Lung (tissue), 12 donors: ENCODE results near the gene TMEM51. TPM values are rescaled to one million over a fixed set of nuclear protein-coding genes. Genes with fewer than 3 reads are reported as not detected.

Source experiments
- ATAC-seq: fragments of 200-7000 bp; cut with Tn5 transposase; one replicate; pipeline ENCODE4 v1.9.1; 2020; ENCODE audit warnings: moderate number of reproducible peaks; ENCODE audit not compliant: insufficient read depth, low FRiP score
- DNase-seq, 3 donors: peaks; one replicate each; pipeline ENCODE4 v3.0.0-alpha.2; 2013 to 2017
- H3K27ac ChIP-seq, 2 donors: one replicate each; pipeline ENCODE4 v1.5.1; 2013; ENCODE audit warnings: mild to moderate bottlenecking in 2 of 2, moderate library complexity in 2 of 2, control low read depth in 1 of 2, inconsistent platforms in 1 of 2, low read depth in 1 of 2, low read length in 1 of 2
- H3K27me3 ChIP-seq, 3 donors: one replicate each; pipeline ENCODE4 v1.5.1; 2013; ENCODE audit warnings: low read length in 2 of 3; ENCODE audit not compliant: control insufficient read depth in 3 of 3, insufficient read depth in 3 of 3
- H3K36me3 ChIP-seq, 4 donors: one replicate each; pipeline ENCODE4 v1.5.1; 2013; ENCODE audit warnings: low read length in 4 of 4, mild to moderate bottlenecking in 1 of 4, moderate library complexity in 1 of 4; ENCODE audit not compliant: control insufficient read depth in 4 of 4, insufficient read depth in 4 of 4
- H3K4me1 ChIP-seq, 5 donors: one replicate each; pipeline ENCODE4 v1.5.1; 2013; ENCODE audit warnings: low read length in 5 of 5, mild to moderate bottlenecking in 2 of 5, moderate library complexity in 1 of 5; ENCODE audit not compliant: control insufficient read depth in 5 of 5, insufficient read depth in 5 of 5
- H3K4me3 ChIP-seq: one replicate; pipeline ENCODE4 v1.5.1; 2013; ENCODE audit warnings: mild to moderate bottlenecking, control low read depth, moderate library complexity
- H3K9ac ChIP-seq, 2 donors: one replicate each; pipeline ENCODE4 v1.5.1; 2013; ENCODE audit warnings: low read length in 2 of 2, control low read depth in 1 of 2; ENCODE audit not compliant: insufficient read depth in 1 of 2
- H3K9me3 ChIP-seq, 4 donors: one replicate each; pipeline ENCODE4 v1.5.1; 2013; ENCODE audit warnings: low read length in 3 of 4, mild to moderate bottlenecking in 1 of 4, moderate library complexity in 1 of 4; ENCODE audit not compliant: control insufficient read depth in 4 of 4, insufficient read depth in 3 of 4
- whole genome bisulfite sequencing, 2 donors: extraction: QIAGEN DNeasy Blood & Tissue Kit; methylation state at CpG; one replicate each; pipeline ENCODE4 v1.1.7; 2013; 5-methylcytosine and 5-hydroxymethylcytosine counted together
- polyA plus RNA-seq, 2 donors: library from polyadenylated mRNA; stranded (reverse); fragments of 200-250 nt; gene quantifications; one replicate each; pipeline ENCODE4 v1.2.1, GENCODE V29; 2013
- total RNA-seq, 2 donors: library from RNA; depleted of rRNA in 1 of 2; stranded (reverse); fragments of >200 nt in 1 of 2; gene quantifications; one replicate each; pipeline ENCODE4 v1.2.1, GENCODE V29; 2014 to 2021
- TF ChIP-seq, protein P1 (sequence below): IDR thresholded peaks from 2 replicates; pipeline ENCODE4 v1.5.1; 2012; ENCODE audit warnings: mild to moderate bottlenecking; ENCODE audit errors: control extremely low read depth, extremely low read depth
- donor health status: control.
- donor health status: control.
- donor health status: Bipolar disorder and iron deficiency.
- donor health status: healthy.
- donor health status: DM: yes; HTN: yes; CAD: no.

Gene TMEM51
- total and polyA plus RNA-seq, 4 donors, result 7.7 to 17.8 (median 12.2) TPM

DNA sequence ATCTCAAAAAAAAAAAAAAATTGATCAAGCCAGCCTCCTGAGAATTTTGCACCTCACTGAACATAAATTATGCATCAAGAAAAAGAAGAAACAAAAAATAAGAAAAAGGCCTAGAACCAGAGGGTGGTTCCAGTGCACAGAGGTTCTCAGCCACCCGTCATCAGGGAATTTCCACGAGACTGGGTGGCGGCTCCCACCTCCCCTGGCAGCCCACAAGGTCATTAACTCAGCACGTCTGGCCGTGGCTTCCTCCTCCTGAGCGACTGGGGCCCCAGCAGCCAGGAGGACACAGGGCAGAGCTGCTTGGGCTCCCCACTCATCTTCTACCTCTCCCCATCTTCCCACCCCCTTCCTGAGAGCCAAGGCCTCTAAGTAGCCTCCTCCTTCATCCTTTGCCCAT is 15.7 kb upstream of the TMEM51 start:
- Histone ChIP-seq H3K27me3 (no peaks in the 10 kb centered on the region), H3K27ac (no peak overlapping the region), H3K9me3 (no peaks in the 10 kb centered on the region), H3K4me3 (no peak overlapping the region), H3K9ac (no peak overlapping the region), H3K4me1 (no peaks in the 10 kb centered on the region), H3K36me3 (no peaks in the 10 kb centered on the region)
- DNase-seq, result no peak
- ATAC-seq, result no peak
- WGBS, 2 donors, result 30 to 51% methylated on average over 6 of the region's 6 CpGs
- TF ChIP-seq, protein P1, sequence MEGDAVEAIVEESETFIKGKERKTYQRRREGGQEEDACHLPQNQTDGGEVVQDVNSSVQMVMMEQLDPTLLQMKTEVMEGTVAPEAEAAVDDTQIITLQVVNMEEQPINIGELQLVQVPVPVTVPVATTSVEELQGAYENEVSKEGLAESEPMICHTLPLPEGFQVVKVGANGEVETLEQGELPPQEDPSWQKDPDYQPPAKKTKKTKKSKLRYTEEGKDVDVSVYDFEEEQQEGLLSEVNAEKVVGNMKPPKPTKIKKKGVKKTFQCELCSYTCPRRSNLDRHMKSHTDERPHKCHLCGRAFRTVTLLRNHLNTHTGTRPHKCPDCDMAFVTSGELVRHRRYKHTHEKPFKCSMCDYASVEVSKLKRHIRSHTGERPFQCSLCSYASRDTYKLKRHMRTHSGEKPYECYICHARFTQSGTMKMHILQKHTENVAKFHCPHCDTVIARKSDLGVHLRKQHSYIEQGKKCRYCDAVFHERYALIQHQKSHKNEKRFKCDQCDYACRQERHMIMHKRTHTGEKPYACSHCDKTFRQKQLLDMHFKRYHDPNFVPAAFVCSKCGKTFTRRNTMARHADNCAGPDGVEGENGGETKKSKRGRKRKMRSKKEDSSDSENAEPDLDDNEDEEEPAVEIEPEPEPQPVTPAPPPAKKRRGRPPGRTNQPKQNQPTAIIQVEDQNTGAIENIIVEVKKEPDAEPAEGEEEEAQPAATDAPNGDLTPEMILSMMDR, result no peak

DNA sequence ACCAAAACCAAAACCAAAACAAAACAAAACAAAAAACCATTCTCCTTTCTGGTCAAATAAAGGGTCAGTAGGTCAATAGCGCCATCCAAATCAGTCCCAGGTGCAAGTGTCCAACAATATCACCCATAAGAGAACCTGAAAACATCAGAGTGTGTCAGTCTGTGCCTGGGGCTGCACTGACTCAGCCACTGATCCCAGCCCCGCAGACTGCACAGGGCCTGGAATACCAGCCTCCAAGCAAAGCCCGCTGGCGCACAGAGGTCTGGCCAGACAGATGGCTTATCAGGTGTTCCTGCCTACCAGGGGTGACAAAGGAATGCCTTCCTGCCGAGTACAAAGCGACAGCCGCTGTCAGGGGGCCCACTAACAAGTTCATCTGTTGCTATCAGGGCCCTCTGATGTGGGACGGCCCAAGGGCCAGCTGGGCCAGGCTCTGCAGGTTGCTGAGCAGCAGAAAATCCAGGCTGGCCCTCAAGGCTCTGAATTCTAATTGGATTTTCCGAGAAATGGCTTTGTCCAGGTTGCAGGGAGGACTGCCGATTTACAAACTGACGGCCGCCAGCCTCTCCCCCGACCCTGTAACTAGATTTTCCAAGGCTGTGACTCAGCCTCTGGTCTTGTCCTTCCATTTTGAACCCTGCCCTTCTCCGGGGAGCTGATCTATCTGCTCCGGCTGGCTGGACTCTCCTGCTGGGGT is 13.7 kb upstream of the TMEM51 start:
- no peak for ATAC-seq
- no peaks in the 10 kb centered on the region for H3K27me3 ChIP-seq
- WGBS, 2 donors, result 78 to 79% methylated on average over 15 of the region's 15 CpGs
- no peak overlapping the region for H3K4me3 ChIP-seq
- TF ChIP-seq, protein P1, result no peak
- no peaks in the 10 kb centered on the region for H3K9me3 ChIP-seq
- no peaks in the 10 kb centered on the region for H3K36me3 ChIP-seq
- DNase-seq, result peak in 2 of 3 donors; percentile 19 to 27
- H3K27ac ChIP-seq, result no peak overlapping the region
- H3K4me1 ChIP-seq, result no peaks in the 10 kb centered on the region
- no peak overlapping the region for H3K9ac ChIP-seq

DNA sequence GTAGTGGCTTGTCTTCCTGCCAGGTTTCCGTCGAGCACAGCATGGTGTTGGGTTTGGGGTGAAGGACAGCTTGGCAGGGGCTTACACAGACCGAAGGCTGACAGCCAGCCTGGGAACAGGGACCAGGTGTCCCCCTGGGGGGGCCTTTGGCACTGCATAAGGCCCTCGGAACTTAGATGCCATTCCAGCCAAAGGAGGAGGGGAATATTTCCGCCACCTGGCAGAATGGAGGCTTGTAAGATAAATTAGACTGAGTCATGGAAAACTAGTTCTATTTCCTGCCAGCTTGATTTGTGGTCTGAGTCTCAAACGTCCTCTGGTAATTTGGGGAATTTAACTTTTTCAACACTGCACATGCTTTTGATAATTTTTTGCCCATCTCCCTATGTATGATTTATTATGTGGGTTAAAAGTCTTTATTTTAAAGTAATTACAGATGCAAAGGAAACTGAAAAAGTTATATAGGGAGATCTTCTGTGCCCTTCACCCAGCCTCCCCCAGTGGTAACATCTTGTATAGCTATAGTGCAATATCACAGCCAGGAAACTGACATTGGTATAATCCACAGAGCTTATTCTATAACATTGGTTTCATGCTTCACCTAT is 11.5 kb upstream of the TMEM51 start:
- Histone ChIP-seq H3K27ac (no peak overlapping the region), H3K36me3 (no peaks in the 10 kb centered on the region), H3K4me3 (no peak overlapping the region), H3K4me1 (no peaks in the 10 kb centered on the region), H3K9me3 (no peaks in the 10 kb centered on the region), H3K9ac (no peak overlapping the region), H3K27me3 (no peaks in the 10 kb centered on the region)
- DNase-seq (peak; percentile 35 to 49 (median 42)), ATAC-seq (no peak)
- 13 to 30% methylated on average over 6 of the region's 6 CpGs for WGBS, 2 donors
- TF ChIP-seq, protein P1, result no peak
